HG02981 (cell line): ENCODE data around the gene SIMC1.
"Not testable (repeated sequence)": the region's sequence is repeated elsewhere in the genome, so short reads cannot be mapped to it uniquely, and the experiment has no call there.

Experiments used
- ATAC-seq: cut with Tn5 transposase; IDR thresholded peaks from one replicate; pipeline ENCODE4 v1.9.1; 2021; ENCODE audit warnings: mild to moderate bottlenecking, moderate library complexity; ENCODE audit not compliant: unreplicated experiment

SIMC1 gene

DNA sequence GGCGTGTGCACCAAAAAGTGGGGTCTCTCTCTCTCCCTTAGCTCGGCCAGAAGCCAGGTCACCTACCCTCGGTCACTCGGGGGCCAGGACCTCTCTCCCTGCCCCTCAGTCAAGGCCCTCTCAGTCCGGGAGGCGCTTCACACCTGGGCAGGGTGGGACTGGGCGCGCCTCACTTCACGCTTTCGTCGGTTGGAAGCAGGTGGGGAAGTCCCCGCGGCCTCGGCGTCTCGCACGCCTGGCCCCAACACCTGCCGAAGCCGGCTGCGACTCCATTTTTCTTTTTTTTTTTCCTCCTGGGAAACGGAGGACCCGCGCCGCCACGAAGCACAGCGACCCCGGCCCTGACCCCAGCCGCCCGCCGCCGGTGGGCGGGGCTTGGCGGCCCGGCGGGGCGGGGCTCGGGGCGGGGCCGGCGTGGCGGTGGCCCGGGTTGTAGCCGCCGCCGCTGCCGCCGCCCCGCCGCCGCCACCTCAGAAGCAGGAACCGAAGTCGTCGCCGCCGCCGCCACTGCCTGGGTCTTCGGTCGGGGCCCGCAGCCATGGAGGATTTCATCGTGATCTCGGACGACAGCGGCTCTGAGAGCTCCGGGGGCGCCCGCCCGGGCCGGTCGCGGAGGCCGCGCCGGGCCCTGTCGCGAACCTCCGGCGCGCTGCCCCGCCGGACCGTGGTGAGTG is at the start of gene SIMC1:
SIMC1 (plus strand) TSS at position 454 of the 674 bp plus-strand sequence; CDS start at position 539, 85 bp downstream.
- ATAC-seq: peak; percentile 66

DNA sequence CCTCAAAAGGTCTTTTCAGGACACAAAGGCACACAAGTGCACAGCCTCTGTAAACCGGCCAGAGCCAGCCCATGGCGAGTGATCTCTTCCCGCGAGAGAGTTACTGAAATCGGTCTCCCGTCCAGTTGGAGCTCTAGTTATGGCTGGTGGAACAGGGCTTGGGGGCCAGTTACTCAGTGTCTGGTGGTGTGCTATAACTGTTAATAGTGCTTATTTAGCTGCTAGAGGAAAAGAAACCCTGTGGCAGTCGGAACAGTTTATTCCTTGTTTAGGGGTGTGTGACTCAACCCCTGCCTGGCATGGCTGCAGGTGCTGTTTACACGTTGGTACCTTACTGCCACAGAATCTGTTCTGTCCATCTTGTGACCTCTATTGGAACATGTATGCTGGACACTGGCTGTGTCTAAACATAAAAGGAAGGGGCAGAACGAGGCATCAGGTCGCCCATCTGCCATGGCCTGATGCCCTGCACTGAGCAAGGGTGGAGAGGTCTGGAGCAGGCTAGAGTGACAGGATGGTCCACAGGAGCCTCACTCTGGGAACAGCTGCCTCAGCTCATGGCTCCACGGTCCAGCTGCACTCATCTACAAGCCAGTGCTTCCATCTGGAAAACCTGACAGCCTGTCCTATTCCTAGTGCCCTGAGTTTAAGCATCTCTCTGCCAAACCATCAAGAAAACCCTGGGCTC is 49.6 kb upstream of the SIMC1 start:
- no peak for ATAC-seq

DNA sequence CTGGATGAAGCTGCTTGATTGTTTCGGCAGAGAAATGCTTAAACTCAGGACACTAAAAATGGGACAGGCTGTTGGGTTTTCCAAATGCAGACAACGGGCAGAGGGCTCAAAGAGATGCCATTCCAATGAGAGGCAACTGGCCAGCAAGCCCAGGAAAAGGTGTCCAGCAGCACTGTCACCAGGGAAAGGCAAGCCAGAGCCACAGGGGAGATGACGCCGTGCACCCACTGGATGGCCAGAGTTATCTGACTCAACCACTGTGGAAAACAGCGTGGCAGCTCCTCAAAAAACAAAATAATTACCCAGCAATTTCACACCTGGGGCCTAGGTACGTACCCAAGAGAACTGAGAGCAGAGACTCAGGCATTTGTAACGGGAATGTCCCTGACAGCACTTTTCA is 48.4 kb upstream of the SIMC1 start:
- ATAC-seq: no peak

DNA sequence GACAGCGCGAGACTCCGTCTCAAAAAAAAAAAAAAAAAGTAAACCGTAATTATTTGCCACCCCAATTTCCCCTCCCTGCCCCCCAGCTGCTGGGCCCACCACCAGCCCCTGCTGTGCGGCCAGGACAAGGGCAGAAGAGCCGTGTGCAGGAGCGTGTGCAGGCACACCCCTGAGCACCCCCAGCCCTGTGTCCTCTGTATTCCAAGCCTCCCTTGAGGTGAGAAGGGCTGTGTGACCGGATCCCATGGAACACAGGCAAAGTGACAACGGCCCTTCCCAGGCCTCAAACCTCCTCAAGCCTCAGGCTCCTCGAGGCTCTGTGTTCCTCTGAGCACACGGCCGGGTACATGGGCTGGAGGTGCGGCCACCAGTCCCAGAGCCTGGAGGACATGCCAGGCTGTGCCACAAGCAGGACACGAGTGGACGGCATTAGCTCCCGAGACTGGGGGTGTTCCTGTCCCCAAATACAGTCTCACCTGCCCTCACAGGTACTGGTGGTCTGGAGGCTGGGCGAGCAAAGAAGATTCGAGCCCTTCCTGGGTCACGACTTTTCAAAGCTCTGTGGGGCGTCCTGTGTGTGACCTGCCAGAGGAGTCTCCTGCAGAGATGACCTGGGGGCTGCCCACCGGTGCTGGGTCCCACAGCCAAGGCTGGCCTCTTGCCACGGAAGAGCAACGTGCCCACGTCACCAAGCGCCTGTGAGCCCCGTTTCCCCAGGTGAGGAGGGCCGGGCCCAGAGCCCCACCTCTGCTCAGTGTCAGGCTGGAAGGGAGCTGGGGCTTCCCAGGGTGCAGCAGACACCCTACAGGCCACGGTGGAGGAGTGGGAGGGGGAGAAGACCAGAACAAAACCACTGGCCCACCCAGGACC is 47.1 kb upstream of the SIMC1 start:
- no peak for ATAC-seq

DNA sequence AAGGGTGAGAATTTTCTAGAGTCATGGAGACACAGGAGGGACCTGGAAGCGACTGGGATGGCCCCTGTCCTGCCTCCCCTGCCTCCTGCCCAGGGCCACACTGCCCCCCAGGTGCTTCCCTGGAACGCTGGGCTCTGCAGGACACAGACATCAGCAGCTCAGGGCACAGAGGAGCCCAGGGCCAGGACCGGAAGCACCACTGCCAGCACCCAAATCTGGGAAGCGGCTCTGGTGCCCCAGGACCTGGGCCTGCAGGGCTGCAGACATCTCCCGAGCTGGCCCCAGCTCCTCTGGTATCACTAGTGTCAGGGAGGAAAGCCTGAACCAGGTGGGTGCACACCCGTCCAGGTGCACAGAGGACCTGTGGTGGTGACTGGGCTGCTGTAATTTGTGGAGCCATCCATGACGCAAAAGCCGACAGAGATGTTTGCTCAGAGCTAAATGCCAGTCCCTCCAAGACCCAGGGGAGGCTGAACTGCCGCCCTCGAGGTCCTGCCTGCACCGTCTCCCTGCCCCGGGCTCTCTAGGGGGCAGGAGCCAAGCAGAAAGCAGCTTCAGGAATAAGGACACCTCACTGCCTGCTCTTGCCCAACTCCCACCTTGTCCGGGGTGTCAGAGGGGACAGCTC is 46.0 kb upstream of the SIMC1 start:
- no peak for ATAC-seq

DNA sequence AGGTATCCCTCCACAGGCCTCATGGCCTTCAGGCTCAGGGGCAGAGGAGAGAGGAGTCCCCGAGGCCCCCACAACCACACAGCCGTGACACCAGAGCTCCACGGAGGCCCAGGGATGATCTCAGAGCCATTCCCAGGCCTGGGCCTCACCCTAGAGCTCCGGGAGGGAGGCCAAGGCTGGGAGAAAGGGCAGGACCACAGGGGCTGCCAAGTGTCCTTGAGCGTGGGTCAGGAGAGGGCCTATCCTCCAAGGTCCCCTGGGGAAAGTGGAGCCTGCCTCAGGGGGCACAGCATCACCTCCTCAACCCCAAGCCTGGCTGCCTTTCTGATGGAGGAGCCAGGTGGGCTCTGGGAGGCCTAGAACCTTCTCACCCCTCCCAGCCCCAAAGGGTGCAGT is 45.5 kb upstream of the SIMC1 start:
- not testable (repeated sequence) for ATAC-seq

DNA sequence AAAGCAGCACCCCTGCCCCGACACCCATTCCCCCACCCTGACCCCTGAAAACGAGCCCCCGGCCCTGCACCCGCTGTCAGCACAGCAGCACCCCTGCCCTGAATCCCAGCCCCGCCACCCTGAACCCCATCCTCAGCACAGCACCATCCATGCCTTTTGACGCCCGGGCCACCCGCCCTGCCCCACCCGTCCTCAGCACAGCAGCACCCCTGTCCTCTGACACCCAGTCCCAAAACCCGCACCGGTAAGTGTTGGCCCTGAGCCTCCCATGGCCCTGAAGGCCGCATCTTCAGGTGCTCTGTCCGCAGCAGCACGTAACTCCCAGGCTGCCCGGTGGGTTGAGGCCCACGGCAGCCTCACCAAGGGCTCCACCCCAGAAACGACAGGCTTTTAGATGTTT is 44.6 kb upstream of the SIMC1 start:
- not testable (repeated sequence) for ATAC-seq

DNA sequence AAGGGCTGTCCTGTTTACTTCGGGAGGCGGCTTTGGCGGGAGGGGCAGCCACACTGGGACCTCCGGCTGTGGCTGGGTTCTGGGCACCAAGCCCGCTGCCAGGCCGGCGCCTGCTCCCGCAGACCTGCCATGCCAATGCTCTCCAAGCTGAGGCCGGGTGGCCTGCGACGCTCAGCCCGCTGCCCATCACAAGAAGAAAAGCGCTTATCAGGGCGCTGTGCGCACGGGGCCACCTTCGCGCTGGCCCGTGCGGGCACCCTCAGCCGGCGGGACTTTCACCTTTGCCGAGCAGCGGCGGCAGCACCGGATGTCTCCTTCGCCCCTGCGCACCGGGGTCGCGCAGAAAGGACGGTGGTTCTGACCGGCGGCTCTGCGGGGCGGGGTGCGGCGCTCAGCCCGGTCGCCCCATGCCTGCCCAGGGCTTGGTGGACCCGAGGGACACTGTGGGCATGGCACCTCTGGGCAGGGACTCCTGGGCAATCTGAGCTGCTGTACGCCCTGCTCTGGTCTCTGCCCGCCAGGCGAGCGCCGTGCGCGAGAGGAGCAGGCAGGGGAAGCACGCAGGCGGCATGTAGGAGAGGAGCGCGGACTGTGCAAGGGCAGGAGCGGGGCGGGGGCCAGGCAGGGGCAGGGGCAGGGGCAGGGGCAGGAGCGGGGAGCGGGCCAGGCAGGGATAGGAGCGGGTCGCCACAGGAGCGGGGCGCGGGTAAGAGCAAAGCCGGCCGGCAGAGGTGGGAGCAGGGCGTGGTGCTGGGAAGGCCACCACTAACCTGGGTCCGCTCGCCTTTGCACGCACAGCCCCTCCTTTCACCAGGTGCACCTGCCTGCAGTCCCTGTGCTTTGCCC is 43.8 kb upstream of the SIMC1 start:
- ATAC-seq: not testable (repeated sequence)

DNA sequence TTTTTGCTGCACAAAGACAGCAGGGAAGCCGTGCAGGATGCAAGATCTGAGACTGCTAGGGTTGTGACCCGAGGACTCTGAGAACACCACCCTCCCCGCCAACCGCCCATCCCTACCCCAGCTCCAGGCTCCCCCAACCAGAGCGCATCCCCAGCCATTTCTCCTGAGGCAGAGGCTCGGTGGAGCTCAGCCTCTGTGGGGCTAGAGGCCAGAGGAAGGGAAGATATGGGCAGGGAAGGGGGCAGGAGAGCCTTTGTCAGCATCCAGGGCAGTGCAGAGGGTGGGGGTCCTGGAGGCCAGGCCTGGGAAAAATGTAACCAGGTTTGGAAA is 43.2 kb upstream of the SIMC1 start:
- not testable (repeated sequence) for ATAC-seq

DNA sequence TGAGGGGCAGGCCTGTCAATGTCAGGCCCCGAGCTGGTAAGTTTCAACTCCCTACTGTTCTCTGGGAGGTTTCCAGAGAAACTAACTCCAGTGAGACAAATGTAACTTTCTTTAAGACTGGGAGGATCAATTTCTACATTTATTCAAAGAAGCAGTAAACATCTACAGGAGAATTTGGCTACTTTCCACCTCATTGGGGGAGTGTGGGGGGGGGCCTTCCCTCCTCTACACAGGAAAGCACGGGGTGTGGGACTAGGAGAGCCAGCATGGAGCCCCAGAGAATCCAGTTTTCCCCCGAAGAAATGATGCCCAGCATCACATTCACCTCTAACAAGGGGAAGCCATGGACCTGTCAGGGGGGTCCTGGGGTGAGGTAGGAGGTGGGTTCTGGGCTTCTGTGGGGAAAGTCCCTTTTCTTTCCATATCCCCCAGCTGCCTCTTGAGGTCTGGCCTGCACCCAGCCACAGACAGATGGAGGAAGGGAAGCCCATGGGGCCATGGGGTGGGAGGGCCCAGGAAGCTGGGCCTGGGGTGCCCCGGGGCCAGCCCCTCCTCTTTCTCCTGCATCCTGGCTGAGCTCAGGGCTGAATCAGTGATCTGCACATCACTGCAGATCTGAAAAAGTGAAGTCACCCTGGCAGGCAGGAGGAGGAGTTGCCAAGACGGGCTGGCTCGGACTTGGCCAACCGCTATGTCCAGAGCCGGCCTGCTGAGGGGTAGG is 42.6 kb upstream of the SIMC1 start:
- not testable (repeated sequence) for ATAC-seq

DNA sequence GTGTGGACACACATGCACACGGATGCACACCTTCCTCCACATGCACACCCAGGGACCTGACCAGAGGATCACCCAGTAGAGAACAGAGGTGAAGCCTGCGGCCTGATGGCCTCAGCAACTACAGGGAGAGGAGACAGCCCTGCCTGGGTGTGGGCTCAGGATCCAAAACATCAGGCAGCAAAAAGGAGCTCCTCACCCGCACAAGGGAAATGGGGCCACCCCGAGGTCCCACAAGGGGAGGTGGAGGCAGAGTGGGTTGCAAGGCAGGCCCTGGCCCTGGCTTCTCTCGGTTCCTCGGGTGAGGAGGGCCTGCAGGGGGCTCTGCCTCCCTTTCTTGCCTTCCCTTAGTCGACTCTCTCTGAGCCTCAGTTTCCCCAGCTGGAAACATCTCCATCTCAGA is 41.4 kb upstream of the SIMC1 start:
- ATAC-seq: not testable (repeated sequence)

DNA sequence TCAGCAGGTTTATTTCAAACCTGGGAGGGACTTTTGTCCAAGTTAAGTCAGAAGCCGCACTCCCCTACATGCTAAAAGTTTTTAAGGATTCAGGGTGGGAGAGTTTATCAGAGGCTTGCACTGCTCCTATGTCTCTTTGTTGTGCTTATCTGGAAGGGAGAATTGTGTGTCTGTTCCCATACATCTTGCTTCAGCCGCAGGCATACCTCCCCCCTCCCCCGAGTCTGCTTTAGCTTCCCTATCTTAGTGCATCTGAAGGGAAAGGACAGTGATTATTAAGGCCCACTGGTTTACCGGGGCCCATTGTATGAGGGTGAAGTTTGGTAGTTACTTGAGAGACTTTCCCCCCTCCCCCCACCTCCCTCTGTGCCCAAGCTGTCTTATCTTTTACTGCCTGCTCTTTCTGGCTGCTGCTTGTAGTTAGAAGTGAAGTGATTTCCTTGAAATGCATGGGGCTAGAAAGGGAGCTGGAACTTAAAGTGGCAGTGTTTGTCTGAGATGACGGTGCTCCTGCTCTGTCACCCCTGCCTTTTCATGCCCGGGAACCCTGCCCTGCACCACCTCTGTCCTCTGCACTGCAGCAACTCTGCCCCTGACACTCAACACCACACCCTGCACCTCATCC is 40.9 kb upstream of the SIMC1 start:
- ATAC-seq: not testable (repeated sequence)

DNA sequence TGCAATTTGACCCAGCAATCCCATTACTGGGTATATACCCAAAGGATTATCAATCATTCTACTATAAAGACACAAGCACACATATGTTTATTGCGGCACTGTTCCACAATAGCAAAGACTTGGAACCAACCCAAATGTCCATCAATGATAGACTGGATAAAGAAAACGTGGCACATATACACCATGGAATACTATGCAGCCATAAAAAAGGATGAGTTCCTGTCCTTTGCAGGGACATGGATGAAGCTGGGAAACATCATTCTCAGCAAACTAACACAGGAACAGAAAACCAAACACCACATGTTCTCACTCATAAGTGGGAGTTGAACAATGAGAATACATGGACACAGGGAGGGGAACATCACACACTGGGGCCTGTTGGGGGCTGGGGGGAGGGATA is 39.9 kb upstream of the SIMC1 start:
- ATAC-seq: not testable (repeated sequence)

DNA sequence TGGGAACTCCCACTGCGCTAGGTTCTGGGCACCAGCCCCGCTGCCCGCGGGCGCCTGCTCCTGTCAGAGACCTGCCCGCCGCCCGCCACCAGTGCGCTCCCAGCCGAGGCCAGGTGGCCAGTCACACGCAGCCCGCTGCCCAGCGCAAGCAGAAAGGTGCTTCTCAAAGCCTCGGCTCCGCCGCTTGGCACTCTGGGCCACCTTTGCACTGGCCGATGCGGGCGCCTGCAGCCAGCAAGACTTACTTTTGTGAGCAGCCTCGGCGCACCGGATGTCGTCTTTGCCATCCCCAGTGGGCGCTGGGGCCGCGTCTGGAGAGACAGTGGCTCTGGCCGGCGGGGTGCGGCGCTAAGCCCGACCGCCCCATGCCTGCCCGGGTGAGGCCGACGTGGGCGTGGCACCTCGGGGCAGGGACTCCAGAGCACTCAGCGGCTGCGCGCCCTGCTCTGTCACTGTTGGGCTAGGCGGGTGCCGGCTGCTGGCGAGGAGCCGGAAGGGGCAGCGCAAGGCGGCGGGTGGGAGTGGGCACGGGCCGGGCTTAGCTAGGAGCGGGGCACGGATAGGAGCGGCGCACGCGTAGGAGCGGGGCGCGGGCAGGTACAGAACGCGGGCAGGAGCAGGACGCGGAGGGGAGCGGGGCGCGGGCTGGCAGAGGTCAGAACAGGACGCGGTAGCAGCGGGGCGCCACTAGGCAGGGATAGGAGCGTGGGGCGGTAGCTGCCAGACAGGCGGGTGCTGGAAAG is 39.1 kb upstream of the SIMC1 start:
- ATAC-seq: not testable (repeated sequence)

DNA sequence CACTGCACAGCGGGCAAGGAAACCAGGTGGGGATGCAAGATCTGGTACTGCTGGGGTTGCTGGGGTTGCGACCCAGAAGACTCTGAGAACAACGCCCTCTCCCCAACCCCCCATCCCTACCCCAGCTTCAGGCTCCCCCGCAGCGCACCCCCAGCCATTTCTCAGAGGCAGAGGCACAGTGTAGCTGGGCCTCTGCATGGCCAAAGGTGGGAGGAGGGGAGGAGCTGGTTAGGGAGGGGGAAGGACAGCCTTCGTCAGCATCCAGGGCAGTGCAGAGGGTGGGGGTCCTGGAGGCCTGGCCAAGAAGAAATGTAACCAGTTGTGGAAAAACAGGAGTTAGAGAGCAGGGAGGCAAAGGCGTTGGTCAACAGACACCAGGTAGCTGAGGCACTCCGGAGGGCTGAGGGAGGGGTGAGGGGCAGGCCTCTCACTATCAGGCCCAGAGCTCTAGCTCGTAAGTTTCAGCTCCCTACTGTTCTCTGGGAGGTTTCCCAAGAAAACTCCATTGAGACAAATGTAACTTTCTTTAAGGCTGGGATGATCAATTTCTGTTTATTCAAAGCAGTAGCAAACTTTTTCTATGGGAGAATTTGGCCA is 38.3 kb upstream of the SIMC1 start:
- ATAC-seq: not testable (repeated sequence)

DNA sequence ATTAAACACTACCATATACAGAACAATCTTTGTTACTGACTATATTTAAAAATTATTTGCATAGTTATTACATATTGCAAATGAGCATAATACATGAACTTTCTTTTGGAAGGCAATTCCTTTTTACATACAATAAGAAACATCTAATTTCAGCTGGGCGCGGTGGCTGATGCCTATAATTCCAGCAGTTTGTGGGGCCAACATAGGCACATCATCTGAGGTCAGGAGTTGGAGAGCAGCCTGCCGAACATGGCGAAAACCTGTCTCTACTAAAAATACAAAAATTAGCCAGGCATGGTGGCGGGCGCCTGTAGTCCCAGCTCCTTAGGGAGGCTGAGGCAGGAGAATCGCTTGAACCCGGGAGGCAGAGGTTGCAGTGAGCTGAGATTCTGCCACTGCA is 36.4 kb upstream of the SIMC1 start:
- ATAC-seq: no peak

DNA sequence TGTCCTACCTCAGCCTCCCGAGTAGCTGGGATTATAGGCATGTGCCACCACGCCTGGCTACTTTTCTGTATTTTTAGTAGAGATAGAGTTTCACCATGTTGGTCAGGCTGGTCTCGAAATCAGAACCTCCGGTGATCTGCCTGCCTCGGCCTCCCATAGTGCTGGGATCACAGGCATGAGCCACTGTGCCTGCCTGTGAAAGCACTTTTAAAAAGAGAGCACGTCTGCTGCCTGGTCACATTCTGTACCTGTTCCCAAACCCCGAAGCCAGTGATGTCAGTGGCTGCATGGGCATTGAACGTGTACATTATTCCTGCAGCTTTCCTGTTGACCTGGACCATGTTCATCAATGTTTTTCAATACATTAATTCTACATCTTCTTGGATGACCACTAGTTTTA is 35.1 kb upstream of the SIMC1 start:
- ATAC-seq: no peak

DNA sequence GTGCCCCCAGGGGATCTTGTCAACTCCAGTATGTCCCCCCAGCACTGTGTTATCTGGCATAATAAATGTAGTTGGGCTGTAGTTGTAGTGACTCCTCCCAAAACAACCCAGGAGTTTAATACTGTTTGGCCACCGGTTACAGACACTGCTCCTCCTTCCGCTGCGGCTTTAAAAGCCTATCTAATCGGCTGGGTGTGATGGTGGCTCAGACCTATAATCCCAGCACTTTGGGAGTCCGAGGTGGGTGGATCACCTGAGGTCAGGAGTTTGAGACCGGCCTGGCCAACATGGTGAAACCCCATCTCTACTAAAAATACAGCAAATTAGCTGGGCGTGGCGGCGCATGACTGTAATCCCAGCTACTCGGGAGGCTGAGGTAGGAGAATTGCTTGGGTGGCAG is 34.7 kb upstream of the SIMC1 start:
- not testable (repeated sequence) for ATAC-seq
